ENCODE measurements around the gene PSMG1.
"Not testable (repeated sequence)": the region's sequence is repeated elsewhere in the genome, so short reads cannot be mapped to it uniquely, and the experiment has no call there.

The PSMG1 gene

DNA sequence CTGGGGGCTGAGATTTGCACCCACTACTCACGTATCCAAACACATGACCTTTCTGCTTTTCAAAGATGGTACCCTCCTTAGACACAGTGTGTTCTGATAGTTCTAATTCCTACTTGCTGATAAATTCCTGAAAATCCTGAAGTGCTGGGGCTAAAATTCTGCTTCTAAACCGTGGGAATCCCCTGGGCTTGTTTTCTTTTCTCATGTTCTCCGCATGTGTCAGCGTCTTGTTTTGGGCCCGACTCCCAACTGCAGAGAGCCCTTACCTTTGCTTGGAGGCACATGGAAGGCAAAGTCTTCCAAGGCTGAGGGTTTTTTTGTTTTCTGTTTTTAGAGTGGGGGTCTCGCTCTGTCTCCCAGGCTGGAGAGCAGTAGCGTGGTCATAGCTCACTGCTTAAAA, 27.2 kb downstream of the PSMG1 start:
- DNase-seq (ENCODE audit: low spot score), result no peak

DNA sequence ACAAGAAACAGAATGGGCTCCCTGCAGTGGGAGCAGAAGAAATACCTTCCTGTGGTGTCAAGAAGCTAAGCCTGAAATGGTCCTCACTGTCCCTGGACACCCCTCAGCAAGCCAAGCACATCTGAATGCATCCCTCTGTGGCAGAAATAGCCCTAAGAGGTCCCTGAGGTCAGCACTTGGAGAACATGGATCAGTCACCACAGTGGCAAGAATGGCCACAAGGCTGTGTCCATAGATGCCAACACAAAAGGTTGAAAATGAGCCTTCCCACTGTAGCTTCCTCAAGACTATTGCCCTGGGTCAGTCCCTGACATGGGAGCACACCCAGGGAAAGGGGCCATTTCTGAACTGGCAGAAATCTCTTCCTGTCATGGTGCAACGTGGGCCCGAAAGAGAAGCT, 27.7 kb downstream of the PSMG1 start:
- DNase-seq (ENCODE audit: low spot score), result no peak

DNA sequence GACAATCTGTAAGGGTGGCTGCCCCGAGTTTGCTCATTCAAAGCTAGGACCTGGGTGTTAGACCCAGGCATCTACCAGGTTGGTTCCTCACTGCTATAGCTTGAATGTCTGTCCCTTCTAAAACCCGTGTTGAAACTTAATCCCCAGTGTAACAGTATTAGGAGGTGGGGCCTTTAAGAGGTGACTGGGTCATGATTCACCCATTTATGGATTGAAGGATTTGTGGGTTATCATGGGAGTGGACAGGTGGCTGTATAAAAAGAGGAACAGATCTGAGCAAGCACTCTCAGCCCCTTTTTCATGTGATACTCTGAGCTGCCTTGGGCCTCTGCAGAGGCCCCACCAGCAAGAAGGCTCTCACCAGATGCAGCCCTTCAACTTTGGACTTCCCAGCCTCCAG, 29.4 kb downstream of the PSMG1 start:
- DNase-seq (ENCODE audit: low spot score), result no peak

DNA sequence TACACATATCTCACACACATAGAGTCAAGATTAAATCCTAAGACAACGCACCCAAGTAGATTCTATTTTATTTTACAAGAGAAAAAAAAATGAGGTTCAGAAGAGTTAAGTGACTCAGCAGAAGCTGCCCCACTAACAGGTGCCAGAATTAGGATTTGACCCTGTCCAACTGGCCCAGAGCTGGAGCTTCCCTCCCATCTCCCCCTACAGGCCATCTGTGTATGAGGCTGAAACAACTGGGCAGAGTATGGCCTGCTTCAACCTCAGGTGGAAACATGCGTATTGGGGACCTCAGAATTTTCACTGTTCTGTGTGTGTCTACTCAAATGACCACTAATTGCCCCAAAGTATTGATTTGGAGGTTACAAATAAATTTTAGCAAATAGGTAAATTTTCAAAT, 29.9 kb downstream of the PSMG1 start:
- peak; percentile 53 for DNase-seq (ENCODE audit: low spot score)

DNA sequence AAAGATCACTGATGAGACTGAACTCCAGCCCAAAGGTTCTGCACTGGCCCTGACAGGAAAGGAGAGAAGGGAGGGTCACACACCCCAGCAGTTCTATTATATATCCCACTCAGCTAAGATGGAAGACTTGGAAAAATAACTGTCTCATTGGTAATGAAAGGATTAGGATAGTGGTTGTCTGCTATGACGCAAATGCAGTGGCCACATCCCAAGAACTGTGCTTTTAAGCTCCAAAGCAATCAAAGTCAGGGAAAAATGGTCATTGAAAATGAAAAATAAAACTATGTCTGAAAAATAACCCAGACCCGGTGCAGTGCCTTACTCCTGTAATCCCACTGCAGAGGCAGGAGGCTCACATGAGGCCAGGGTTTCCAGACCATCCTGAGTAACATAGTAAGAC, 31.0 kb downstream of the PSMG1 start:
- DNase-seq (ENCODE audit: low spot score), result no peak

DNA sequence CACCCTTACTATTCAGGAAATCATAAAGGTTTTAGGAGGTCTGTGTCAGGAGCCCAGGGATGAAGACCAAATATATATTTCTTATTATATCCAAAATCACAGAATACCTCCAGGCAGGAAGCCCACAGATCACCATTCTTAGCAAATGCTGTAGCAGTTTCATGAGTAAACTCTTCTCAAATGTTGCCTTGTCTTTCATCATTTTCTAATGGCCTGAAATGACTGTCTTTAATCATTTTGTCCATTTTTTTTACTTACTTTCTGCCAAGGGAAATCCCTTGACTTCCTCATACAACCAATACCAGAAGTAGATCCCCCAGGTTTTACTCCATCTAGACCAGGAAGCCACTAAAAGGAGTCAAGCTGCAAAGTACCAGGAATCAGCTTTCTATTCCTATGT, 32.4 kb downstream of the PSMG1 start:
- DNase-seq (ENCODE audit: low spot score), result no peak

DNA sequence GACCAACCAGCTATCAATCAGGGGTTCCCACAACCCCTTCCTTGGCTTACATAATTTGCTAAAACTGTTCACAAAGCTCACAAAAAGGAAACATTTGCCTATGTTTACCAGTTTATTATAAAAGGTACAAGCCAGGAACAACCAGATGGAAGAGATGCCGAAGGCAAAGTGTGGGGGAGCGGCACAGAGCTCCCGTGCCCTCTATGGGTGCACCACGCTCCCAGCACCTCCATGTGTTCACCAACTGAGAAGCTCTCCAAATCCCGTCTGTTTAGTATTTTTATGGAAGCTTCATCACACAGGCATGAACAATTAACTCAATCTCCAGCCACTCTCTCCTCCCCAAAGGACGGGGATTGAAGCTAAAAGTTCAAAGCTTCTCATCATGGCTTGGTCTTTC, 32.9 kb downstream of the PSMG1 start:
- no peak for DNase-seq (ENCODE audit: low spot score)

DNA sequence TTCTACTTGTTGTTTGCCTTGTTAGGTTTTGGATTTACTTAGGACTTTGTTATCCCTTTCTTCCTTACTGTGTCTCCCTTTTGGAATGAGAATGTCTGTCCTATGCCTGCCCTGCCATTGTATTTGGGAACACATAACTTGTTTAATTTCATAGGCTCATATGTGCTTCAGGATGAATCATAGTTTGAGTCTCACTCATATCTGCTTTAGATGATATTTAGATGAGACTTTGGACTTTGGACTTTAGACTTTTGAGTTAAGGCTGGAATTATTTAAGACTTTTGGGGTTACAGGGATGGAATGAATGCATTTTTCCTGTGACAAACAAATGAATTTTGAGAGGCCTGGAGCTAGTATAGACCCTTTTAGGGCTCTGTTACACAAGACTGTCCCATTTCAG, 33.4 kb downstream of the PSMG1 start:
- no peak for DNase-seq (ENCODE audit: low spot score)

DNA sequence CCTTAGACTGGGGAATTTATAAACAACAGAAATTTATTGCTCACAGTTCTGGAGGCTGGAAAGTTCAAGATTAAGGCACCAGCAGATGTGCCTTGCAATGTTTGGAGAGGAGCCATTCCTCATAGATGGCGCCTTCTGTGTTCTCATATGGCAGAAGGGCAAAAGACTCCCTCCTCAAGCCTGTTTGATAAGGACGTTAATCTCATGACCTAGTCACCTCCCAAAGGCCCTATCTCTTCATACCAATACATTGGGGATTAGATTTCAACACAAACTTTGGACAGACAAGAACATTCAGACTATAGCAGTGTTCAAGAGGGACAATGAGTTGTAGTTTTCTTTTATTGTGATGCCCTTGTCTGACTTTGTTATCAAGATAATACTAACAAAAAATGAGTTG, 34.3 kb downstream of the PSMG1 start:
- DNase-seq (ENCODE audit: low spot score), result no peak

DNA sequence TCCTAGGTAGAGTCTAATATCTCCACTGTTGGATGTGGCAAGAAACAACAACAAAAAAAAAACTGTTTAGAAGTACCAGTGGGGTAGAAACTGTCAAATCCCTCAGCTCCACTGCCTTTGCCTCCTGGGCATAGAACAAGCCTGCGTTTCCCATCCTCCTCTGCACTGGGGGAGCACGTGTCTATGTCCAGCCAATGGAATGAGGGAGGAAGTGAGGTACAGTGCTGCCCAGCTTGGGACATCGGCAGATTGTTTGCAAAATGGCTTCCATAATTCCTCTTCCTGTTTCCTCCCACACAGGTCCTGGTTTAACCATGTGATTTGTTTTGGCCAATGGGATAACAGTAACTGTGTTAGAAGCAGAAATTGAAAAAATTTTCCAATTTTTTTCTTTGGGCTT, 39.1 kb downstream of the PSMG1 start:
- no peak for DNase-seq (ENCODE audit: low spot score)

DNA sequence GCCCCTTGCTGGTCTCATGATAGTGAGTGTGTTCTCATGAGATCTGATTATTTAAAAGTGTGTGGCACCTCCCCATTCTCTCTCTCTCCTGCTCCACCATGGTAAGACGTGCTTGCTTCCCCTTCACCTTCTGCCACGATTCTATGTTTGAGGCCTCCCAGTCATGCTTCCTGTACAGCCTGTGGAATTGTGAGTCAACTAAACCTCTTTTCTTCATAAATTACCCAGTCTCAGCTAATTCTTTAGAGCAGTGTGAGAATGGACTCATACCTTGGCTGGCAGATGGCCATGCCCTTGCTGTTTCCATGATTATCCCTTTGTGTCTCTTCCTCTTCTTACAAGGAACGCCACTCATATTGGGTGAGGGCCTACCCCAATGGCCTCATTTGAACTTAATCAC, 40.3 kb downstream of the PSMG1 start:
- no peak for DNase-seq (ENCODE audit: low spot score)

DNA sequence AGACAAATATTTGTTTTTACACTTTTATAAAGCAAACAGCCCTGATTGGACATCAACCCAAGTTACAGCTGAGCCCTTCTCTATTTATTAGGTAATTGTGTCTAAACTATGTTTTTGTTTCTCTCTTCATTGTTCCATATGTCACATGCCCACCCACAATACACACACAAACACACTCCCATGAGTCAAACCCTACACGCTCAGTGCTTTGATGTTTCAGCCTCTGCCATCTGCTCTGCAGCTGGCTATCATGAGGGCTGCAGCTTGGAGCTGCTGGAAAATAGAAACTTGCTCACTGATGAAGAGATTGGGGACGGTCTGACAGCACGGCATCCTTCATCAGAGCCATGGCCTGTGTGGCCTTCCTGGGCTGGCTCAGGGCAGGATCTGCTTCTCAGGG, 41.7 kb downstream of the PSMG1 start:
- DNase-seq (ENCODE audit: low spot score), result peak; percentile 61

DNA sequence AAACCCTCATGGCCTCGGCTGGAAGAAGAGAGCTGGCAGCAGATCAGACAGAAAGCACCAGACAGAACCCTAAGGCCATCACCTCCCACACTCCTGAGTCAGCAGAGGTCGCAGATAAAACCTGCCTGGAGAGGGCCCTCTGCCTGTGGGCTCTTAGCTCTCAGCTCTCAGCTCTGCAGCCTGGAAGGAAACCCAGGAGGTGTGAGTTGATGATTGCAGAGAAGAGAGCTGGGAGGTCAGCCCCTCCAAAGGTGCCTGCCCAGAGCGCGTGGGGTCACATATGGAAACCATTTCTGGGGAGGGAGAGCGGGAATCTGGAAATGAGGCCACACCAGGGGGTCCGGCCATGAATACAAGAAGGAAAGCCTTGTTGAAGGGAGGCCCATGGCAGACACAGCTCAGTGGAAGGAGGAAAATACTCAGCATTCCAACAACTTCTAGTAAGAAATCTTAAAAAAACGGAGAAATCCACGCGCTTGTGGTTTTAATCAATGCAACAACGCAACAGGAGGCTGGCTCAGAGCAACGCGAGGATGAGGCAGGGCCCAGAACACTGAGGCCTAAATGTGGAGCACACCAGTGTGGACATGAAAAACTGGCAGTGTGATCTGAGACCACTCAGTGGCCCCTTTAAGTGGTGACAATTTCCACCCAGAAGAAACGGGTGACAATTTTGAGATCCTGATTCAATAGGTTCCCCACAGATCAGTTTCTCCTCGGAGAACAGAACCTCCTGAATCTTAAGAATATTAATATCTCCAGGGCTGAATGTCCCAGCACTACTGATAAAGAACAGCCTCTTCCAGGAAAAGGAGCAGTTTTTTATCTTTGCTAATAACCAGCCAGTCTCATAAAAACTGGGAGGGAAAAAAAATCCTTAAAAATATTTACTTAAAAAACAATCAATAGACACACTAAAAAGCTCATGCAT, 45.7 kb downstream of the PSMG1 start:
- no peak for DNase-seq (ENCODE audit: low spot score)

DNA sequence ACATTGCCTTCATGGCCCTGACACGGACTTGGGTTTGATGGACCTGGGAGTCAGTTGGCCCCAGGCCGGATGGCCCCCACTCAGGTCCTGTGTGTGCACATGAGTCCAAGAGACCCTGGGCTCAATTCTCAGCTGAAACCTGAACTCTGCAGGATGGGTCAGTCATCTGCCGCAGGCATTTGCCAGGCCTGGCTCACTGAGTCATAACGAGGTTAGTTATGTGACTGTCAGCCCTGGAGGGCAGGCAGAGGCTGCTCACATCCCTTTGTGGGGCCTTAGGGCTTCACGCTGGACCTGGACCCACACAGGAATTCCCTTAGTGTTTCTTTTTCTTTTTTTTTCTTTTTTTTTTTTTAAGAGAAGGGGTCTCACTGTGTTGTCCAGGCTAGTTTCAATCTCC, 46.5 kb downstream of the PSMG1 start:
- peak; percentile 68 for DNase-seq (ENCODE audit: low spot score)

DNA sequence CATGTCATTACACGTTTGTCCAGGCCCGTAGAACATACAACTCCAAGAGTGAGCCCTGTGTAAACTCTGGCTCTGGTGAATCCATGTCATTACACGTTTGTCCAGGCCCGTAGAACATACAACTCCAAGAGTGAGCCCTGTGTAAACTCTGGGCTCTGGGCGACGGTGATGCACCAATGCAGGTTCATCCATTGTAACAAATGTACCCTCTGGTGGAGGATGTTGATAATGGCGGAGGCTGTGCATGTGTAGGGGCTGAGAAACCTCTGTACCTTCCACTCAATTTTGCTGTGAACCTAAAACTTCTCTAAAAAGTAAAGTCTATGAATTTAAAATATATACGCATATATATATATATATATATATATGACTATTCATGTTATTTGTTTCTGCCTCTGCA, 47.1 kb downstream of the PSMG1 start:
- DNase-seq (ENCODE audit: low spot score), result not testable (repeated sequence)

DNA sequence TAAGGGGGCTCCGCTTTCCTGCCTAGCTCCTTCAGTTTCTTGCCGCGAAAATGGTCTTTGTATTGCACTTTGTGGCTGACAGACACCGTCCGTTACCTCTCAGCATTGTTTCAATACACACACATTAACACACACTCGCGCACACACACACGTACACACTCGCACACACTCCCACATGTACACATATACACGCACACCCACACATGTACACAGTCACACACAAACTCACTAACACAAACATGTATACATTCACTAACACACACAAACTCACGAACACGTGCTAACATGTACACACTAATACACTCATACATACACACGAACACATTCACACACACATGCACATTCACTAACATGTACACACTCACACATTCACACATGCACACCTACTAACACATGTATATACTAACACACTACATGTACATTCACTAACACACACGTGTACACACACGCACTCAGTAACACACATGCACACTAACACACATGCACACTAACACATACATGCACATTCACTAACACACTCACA, 48.9 kb downstream of the PSMG1 start:
- DNase-seq (ENCODE audit: low spot score), result no peak

DNA sequence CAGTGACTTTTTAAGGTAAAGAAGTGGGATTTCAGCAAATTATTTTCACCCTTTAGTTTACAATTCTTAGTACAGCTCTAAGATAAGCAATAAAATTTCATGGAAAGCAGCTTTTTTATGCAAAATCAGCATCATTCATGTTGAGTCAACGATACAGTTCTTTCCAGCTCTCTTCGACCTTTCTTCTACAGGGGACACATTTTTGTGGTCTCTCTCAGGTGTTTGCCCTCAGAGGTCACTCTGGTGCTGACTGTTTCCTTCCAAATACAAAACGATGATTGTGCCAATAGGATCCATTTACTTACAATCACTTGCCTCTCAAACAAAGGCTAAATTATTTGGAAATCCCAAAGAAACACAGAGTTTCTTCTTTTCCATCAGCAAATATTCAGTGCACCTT, 51.0 kb downstream of the PSMG1 start:
- no peak for DNase-seq (ENCODE audit: low spot score)

DNA sequence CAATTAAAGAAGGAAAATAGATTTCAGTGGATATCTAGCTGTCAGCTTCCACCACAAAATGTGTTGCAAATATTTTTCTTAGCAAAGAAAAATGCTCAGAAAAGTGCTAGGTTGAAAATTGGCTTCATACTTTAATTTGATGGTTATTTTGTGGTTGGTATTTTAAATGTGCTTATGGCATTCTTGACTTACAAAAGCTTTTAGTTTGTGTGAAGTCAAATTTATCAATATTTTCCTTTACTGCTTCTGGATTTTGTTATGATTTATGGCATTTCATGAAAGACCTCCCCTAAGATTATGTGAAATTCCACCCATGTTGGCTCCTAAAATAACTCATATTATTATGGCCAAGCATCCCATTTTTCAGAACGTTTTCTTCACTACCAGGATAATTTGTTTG, 51.5 kb downstream of the PSMG1 start:
- DNase-seq (ENCODE audit: low spot score), result no peak

DNA sequence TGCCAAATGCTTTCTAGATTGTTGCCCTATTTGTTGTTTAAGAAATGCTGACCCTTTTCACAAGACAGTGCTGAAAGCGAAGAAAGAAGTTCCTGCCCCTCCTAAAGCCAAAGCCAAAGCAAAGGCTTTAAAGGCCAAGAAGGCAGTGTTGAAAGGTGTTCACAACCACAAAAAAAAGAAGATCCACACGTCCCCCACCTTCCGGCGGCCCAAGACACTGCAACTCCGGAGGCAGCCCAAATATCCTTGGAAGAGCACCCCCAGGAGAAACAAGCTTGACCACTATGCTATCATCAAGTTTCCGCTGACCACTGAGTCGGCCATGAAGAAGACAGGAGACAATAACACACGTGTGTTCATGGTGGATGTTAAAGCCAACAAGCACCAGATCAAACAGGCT, 55.7 kb downstream of the PSMG1 start:
- no peak for DNase-seq (ENCODE audit: low spot score)

DNA sequence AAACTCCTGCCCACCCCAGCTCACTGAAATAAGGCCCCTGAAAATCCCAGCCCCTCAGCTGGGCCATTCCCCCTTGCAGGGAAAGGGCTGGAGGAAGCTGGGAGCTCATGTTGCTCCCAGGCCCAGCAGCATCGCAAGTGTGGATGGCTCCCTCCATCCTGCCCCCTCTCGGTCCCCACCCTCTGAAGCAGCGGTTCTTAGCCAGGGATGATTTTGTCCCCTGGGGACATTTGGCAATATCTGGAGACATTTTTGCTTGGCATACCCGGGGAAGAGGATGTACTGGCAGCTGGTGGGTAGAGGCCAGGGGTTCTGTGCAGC, 56.8 kb downstream of the PSMG1 start:
- no peak for DNase-seq (ENCODE audit: low spot score)

DNA sequence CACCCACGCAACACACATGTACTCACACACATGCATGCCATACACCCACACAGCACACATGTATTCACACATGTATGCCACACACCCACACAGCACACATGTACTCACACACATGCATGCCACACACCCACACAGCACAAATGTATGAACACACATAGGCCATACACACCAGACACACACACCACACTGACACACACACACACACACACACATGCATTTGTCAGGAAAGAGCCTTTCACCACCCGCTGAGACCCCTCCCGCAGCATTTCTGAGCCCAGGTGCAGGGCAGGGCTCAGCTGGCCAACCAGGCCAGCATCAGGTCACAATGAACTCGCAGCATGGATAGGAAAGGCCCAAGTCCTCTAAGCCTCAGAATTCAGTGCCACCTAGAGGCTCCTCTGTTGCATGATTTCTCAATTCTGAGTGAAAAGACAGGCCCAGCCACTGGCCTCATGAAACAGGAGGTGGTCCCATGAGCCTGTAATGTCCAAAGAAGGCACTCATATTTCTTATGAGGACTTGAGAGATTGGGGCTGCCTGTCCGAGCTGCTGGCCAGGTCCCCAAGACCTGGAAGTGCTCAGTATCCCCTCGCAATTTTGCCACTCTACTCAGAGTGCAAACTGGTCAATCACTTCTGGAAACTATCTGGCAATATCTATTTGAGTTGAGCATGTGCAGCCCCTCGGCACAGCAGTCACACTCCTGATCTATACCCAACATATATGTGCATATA, 57.3 kb downstream of the PSMG1 start:
- DNase-seq (ENCODE audit: low spot score), result peak; percentile 85
